GM08714 (cell line): ENCODE measurements around the gene AP3S1.
"Not testable (repeated sequence)": the region's sequence is repeated elsewhere in the genome, so short reads cannot be mapped to it uniquely, and the experiment has no call there.

Experiments
- H3K4me3 ChIP-seq: fragments of 200-500 bp; sonication (Bioruptor generic); 2 replicates; pipeline ENCODE4 v1.5.1; 2014; ENCODE audit warnings: mild to moderate bottlenecking, low read length, inconsistent platforms
- ZNF274 ChIP-seq: IDR thresholded peaks from 2 replicates; pipeline ENCODE4 v1.6.1; 2012; ENCODE audit warnings: mild to moderate bottlenecking, low read depth, low read length

The AP3S1 gene

DNA sequence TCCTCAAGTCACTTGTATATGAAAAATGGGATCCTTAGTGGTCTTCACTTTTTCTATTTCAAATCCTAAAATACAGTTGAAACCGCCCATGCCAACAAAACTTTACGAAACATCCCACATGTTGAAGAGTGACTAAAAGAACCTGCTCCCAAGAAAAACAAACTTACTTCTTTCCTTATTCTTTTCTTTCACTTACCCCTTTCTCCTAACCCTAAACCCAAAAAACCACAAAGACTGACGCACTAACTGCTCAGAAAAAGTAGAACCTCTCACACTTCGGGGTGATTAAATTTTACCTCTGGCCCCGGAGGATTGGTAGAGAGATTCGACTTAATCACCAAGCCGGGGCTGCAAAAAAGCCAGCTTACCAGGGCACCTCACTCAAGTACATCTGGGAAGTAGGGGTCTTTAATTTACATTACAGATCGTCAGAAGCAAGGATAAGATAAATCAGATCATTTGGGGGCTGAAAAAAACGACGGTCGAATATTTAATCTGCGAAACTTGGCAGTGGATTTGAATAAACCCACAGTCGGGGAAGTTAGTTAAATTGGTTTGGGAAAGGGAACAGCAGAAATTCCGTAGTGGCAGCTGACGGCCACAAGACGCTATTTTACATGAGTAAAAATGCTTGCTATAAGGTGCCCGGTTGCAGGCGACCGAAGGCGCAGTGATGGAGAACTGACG is 26.6 kb upstream of the AP3S1 start:
- peak overlapping the region; percentile 34; the same call in 1 of the 2 replicates for H3K4me3 ChIP-seq
- TF ChIP-seq ZNF274, result no peak

DNA sequence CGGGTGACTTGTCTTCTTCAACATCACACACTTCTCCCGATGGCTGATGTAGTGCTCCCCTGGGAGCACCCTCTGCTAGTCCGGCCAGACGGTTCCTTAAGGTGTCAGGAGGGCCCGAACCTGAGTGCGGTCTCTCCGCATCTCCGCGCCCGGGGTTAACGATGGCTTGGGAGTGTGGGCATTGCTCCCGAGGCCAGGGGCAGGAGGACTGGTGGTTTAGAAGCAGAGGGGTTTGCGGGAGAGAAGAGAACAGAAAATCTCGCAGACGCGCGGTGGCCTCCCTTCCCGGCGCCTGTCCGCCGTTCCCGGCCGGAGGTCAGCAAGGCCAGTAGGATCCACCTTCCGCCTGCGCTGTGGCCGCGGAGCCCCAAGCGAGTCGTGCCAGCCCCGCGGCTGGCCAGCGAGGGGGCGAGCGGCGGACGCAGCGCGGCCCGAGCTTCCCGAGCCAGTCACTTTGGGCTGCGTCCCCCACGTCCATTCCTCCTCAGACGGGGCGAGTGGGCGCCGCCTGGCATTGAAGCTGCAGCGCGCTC is 26.0 kb upstream of the AP3S1 start:
- no peak for TF ChIP-seq ZNF274
- peak overlapping the region; percentile 34; the same call in 1 of the 2 replicates for H3K4me3 ChIP-seq

DNA sequence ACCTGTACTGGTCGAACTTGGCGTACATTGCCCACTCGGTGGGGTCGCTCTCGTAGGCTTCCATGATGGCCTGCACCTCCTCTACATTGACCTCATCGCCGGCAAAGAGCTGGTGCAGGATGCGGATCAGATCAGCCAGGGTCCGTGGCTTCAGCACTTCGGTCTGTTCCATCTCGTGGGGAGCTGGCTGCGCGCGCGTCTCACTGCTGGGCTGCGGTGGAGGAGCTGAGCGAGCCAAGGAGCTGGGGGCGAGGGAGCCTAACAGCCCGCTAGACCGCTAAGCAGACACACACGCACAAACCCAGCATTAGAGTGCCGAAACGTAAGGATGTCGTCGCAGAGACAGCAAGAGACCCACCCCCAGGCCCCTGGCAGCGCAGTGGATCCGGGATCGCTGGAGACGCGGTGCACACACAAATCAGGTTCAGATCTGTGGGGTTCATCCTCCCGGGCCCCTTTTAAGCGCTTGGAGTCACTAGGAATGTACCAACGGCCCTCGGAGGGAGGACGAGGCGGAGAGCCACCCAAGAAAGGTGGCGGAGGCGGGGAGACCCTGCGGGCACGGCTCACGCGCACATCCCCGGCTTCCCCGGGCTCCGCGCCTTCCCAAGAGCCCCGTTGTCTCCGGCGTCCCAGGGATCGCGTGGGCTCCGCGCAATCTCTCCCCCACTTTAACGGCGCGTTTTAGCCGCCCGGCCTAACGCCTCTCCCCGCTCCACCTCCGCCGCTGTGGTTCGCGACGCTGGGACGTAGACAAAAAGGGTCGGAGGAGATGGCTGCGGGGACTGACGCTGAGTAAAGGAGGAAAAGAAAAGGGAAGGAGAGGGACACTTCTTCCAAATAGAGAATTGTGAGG is 25.3 kb upstream of the AP3S1 start, which contains the start of gene CDO1:
Gene CDO1, minus strand, starts transcription at position 434 of the 856 bp plus-strand sequence. Its CDS starts 262 bp downstream, at position 172.
- H3K4me3 ChIP-seq, result peak within 1 kb of the TSS; percentile 34; the same call in 1 of the 2 replicates
- TF ChIP-seq ZNF274, result no peak

DNA sequence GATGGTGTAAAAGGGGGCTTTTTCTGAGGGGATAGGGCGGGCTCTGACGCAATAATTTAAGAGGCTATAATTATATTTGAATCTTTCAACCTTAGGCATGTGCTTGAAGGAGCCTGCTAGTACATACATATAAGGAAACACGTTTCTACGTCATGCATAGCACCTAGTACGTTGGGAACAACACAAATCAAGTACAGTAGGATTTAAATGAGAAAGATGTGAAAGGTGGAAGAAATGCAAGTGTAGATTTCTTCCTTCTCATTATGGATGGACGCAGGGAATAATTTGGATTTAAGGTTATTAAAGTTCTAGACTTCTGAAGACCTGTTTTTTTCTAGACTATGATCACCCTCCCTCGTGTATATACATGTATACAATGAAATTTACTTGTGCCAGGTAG is 24.3 kb upstream of the AP3S1 start:
- no peak for TF ChIP-seq ZNF274

DNA sequence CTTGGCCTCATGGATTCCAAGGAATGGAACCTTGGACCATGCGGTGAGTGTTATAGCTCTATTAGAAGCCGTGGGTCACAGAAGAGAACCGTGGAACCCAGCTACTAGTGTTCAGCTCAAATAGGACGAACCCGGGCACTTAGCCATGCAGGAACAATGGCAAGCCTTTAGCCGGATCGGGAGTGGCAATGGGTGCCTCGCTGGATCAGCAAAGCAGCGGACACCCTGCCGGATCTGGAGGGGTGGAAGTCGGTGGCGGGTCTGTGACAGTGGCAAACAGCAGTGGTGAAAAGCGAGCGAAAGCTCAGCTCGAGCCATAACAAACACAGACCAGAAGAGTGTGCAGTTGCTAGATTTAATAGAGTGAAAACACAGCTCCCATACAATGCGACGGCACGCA is 22.9 kb upstream of the AP3S1 start:
- TF ChIP-seq ZNF274, result no peak
- no peak overlapping the region for H3K4me3 ChIP-seq

More for the DNA sequence above, 24.3 kb upstream of the AP3S1 start:
- no peak overlapping the region for H3K4me3 ChIP-seq

DNA sequence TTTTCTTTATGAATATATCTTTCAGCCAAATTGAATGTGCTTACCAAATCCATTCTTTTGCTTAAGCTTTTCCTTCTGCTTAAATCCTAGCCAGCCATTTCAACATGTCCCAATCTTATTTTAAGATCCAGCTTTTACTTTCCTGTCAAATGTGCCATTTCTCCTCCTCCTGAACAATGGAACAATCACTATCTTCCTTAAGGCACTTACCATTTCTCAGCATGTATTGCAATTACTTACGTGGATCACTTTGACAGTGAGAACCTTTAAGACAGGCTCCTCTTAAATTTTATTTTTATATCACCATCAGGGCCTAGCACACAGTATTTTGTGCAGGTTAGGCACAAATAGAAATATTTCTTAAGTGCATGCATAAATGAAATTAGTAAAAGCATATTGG is 20.9 kb upstream of the AP3S1 start:
- no peak for TF ChIP-seq ZNF274
- H3K4me3 ChIP-seq, result no peak overlapping the region

DNA sequence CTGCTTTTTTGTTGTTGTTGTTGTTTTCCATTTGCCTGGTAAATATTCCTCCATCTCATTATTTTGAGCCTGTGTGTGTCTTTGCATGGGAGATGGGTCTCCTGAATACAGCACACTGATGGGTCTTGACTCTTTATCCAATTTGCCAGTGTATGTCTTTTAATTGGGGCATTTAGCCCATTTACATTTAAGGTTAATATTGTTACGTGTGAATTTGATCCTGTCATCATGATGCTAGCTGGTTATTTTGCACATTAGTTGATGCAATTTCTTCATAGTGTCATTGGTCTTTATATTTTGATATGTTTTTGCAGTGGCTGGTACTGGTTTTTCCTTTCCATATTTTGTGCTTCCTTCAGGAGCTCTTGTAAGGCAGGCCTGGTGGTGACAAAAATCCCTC is 16.8 kb upstream of the AP3S1 start:
- H3K4me3 ChIP-seq, result not testable (repeated sequence)

DNA sequence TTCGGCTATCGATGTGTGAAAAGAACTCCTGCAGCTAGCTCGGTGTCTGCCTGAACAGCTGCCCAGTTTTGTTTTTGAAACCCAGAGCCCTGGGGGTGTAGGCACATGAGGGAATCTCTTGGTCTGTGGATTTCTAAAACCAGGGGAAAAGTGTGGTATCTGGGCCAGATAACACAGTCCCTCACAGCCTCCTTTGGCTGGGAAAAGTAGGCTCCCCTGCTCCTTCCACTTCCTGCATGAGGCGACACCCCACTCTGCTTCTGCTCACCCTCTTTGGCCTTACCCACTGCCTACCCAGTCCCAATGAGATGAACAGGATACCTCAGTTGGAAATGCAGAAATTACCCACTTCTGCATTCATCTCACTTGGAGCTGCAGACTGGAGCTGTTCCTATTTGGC is 15.8 kb upstream of the AP3S1 start:
- no peak for TF ChIP-seq ZNF274
- no peak overlapping the region for H3K4me3 ChIP-seq

DNA sequence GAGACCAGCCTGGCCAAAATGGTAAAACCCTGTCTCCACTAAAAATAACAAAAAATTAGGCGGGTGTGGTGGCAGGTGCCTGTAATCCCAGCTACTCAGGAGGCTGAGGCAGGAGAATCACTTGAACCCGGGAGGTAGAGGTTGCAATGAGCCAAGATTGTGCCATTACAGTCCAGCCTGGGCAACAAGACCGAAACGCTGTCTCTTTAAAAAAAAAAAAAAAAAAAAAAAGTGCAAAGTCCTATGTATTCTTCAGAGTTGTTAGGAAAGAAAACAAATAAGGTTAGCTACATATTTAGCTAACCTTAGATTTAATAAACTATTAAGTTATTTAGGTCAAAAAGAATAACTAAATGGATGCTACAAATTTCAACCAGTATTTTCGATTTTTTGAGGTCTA is 11.8 kb upstream of the AP3S1 start:
- no peak overlapping the region for H3K4me3 ChIP-seq
- no peak for TF ChIP-seq ZNF274

DNA sequence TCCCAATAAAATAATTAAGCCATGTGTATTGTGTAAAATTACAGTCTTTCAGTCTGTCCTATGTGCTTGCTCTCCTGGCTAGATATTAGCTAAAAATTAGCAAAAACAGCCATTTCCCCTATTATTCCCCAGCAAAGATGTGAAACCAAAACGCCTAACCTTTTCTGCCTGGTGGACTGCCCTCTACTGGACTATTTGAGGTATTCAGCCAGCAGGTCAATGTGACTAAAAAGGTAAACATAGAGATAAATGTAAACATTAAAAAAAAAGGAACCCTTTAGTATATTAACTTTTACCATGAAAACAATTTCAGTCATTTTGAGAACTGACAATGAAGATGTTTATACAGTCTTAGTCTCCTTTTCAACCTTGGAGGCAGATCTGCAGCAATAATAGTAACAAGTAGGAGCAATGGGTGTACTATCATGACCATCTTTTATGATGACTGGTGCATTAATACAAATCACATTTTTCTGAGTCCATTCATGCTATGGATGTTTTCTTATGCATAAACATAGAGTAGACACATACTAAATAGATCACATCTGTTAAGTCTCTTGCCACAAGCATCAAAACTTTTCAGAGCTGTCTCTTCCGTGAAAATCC is 10.5 kb upstream of the AP3S1 start:
- TF ChIP-seq ZNF274, result no peak
- no peak overlapping the region for H3K4me3 ChIP-seq

DNA sequence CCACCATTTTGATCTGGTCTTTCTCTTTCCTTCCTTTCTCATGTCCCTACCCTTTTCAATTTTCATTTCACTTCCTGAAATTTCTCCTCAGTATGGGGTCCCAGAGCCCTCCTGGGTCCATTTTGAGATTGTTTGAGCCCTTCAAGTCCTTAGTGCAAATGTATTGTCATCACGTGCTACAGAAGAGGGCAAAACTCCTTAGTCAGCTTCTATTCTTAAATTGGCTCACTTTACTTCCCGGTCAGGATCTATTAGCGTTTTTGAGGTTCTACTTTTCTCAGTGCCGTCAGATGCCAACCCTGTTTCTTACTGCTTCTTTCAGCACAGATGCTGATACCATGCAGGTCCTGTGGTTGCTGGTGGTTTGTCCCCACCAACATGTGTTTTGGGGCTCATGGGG is 6.3 kb upstream of the AP3S1 start:
- H3K4me3 ChIP-seq, result no peak overlapping the region
- TF ChIP-seq ZNF274, result no peak

DNA sequence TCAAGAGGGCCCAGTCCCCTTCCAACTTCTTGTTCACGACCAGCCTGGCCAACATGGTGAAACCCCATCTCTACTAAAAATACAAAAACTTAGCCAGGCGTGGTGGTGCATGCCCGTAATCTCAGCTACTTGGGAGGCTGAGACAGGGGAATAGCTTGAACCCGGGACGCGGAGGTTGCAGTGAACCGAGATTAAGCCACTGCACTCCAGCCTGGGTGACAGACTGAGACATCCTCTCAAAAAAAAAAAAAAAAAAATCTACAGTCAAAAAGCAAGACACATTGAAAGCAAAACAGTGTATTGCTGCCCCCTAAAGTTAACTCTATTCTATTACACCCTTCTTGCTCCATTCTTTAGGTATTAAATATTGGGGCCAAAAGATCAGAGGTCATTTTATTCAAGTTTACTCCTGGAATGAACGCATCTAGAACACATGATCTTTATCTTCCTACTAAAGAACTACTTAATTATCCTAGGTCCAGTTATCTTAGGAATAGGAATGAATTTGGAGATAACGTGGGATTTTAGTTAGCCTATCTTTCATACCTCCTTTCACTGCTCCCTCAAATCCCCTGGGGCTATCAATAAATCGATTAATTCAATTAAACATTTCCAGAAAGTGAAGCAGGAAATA is 2.7 kb upstream of the AP3S1 start:
- no peak for TF ChIP-seq ZNF274
- H3K4me3 ChIP-seq, result peak overlapping the region; percentile 44; the same call in 1 of the 2 replicates

DNA sequence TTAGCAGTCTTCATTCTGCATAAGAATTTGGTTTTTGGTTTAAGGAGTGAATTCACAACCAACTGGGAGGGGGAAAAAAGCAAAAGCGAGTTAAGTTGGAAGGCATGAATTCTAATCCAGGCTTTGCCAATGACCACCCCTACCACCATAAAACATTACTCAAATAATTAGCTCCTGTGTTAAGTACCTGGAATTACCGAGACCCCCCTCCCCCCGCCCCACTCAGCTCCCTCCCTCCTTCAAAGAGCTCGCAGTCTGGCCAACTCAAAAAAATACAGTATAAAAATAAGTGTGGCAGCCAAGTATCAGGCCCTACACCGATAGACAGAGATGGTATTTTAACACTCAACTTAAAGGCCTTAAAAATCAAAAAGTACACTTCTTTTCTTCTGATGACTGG is 862 bp upstream of the AP3S1 start:
- peak overlapping the region; percentile 93 for H3K4me3 ChIP-seq
- TF ChIP-seq ZNF274, result no peak
